Liver (tissue), 9 donors: ENCODE data around the gene FAM124A. TPM values are rescaled to one million over a fixed set of nuclear protein-coding genes. Genes with fewer than 3 reads are reported as not detected.

Experiments used
- DNase-seq: peaks from one replicate; pipeline ENCODE4 v3.0.0-alpha.2; 2017; ENCODE audit warnings: low spot score
- H3K27ac ChIP-seq, 2 donors: one replicate each; pipeline ENCODE4 v1.7.0; 2013; ENCODE audit warnings: inconsistent platforms in 2 of 2, low read length in 2 of 2, control low read depth in 1 of 2, low read depth in 1 of 2, mild to moderate bottlenecking in 1 of 2
- H3K27me3 ChIP-seq, 4 donors: one replicate each; pipeline versions ENCODE4 v1.6.1 to v1.7.0; 2013; ENCODE audit warnings: low read length in 3 of 4, inconsistent platforms in 1 of 4, mild to moderate bottlenecking in 1 of 4, moderate library complexity in 1 of 4; ENCODE audit not compliant: control insufficient read depth in 4 of 4, insufficient read depth in 4 of 4
- H3K36me3 ChIP-seq, 4 donors: one replicate each; pipeline versions ENCODE4 v1.6.1 to v1.7.0; 2013; ENCODE audit warnings: low read length in 3 of 4, mild to moderate bottlenecking in 3 of 4, low read depth in 1 of 4, moderate library complexity in 1 of 4; ENCODE audit not compliant: control insufficient read depth in 4 of 4, insufficient read depth in 3 of 4
- H3K4me1 ChIP-seq, 4 donors: one replicate each; pipeline versions ENCODE4 v1.6.1 to v1.7.0; 2013; ENCODE audit warnings: low read length in 3 of 4, mild to moderate bottlenecking in 3 of 4, moderate library complexity in 1 of 4; ENCODE audit not compliant: control insufficient read depth in 4 of 4, insufficient read depth in 4 of 4
- H3K4me3 ChIP-seq, 3 donors: one replicate each; pipeline versions ENCODE4 v1.6.1 to v1.7.0; 2013; ENCODE audit warnings: low read length in 3 of 3, control low read depth in 1 of 3, low read depth in 1 of 3, mild to moderate bottlenecking in 1 of 3
- H3K9ac ChIP-seq, 2 donors: one replicate each; pipeline ENCODE4 v1.7.0; 2013; ENCODE audit warnings: low read length in 2 of 2, mild to moderate bottlenecking in 2 of 2, moderate library complexity in 2 of 2, control low read depth in 1 of 2, low read depth in 1 of 2
- H3K9me3 ChIP-seq, 4 donors: one replicate each; pipeline versions ENCODE4 v1.6.1 to v1.7.0; 2013; ENCODE audit warnings: low read length in 3 of 4; ENCODE audit not compliant: control insufficient read depth in 4 of 4
- ATF3 ChIP-seq: IDR thresholded peaks from 2 replicates; pipeline ENCODE4 v1.6.1; 2016; ENCODE audit warnings: antibody characterized with exemption
- CTCF ChIP-seq: fragments of 150-350 bp; IDR thresholded peaks from 2 replicates; pipeline ENCODE4 v1.5.1; 2017; ENCODE audit warnings: improper control_type of control experiment, low read depth, low read length; ENCODE audit not compliant: missing input control
- EGR1 ChIP-seq, 2 donors: IDR thresholded peaks; 2 replicates each; pipeline ENCODE4 v1.6.1; 2016 to 2018; ENCODE audit warnings: antibody characterized with exemption in 2 of 2, low read depth in 2 of 2
- FOXA1 ChIP-seq: IDR thresholded peaks from 2 replicates; pipeline ENCODE4 v1.6.1; 2016; ENCODE audit warnings: antibody characterized with exemption
- FOXA2 ChIP-seq: IDR thresholded peaks from 2 replicates; pipeline ENCODE4 v1.6.1; 2016; ENCODE audit warnings: antibody characterized with exemption
- GABPA ChIP-seq, 2 donors: IDR thresholded peaks in 1 of 2; conservative IDR thresholded peaks in 1 of 2; 2 replicates each; pipeline ENCODE4 v1.6.1; 2016; ENCODE audit warnings: antibody characterized with exemption in 2 of 2, mild to moderate bottlenecking in 1 of 2, moderate library complexity in 1 of 2
- HNF4A ChIP-seq, 2 donors: conservative IDR thresholded peaks; 2 replicates each; pipeline ENCODE4 v1.6.1; 2016; ENCODE audit warnings: antibody characterized with exemption in 2 of 2, mild to moderate bottlenecking in 2 of 2
- HNF4G ChIP-seq: IDR thresholded peaks from 2 replicates; pipeline ENCODE4 v1.6.1; 2016; ENCODE audit warnings: antibody characterized with exemption
- JUND ChIP-seq, 2 donors: IDR thresholded peaks; 2 replicates each; pipeline ENCODE4 v1.6.1; 2016; ENCODE audit warnings: antibody characterized with exemption in 2 of 2
- NR2F2 ChIP-seq: IDR thresholded peaks from 2 replicates; pipeline ENCODE4 v1.6.1; 2016; ENCODE audit warnings: antibody characterized with exemption
- RAD21 ChIP-seq, 2 donors: IDR thresholded peaks; 2 replicates each; pipeline ENCODE4 v1.6.1; 2016; ENCODE audit warnings: antibody characterized with exemption in 2 of 2, mild to moderate bottlenecking in 2 of 2
- REST ChIP-seq: IDR thresholded peaks from 2 replicates; pipeline ENCODE4 v1.6.1; 2016; ENCODE audit warnings: antibody characterized with exemption, mild to moderate bottlenecking
- RXRA ChIP-seq, 2 donors: IDR thresholded peaks; 2 replicates each; pipeline ENCODE4 v1.6.1; 2017 to 2018; ENCODE audit warnings: antibody characterized with exemption in 2 of 2, mild to moderate bottlenecking in 1 of 2
- SP1 ChIP-seq: IDR thresholded peaks from 2 replicates; pipeline ENCODE4 v1.6.1; 2018; ENCODE audit warnings: antibody characterized with exemption, mild to moderate bottlenecking
- TAF1 ChIP-seq: conservative IDR thresholded peaks from 2 replicates; pipeline ENCODE4 v1.6.1; 2016; ENCODE audit warnings: antibody characterized with exemption, mild to moderate bottlenecking
- YY1 ChIP-seq: IDR thresholded peaks from 2 replicates; pipeline ENCODE4 v1.6.1; 2016; ENCODE audit warnings: antibody characterized with exemption, mild to moderate bottlenecking
- WGBS: extraction: QIAGEN DNeasy Blood & Tissue Kit; methylation state at CpG from one replicate; pipeline ENCODE4 v1.1.7; 2013; 5-methylcytosine and 5-hydroxymethylcytosine counted together
- polyA plus RNA-seq, 2 donors: library from polyadenylated mRNA; stranded (reverse) in 1 of 2; unstranded in 1 of 2; fragments of 200-250 nt in 1 of 2; fragments of >200 nt in 1 of 2; fragmentation: Nextera tagmentation in 1 of 2; extraction: Ambion mirVana in 1 of 2; gene quantifications; one replicate each; pipeline versions ENCODE4 v1.2.1 to v1.2.3, GENCODE V29; 2013 to 2015
- total RNA-seq, 2 donors: library from RNA; depleted of rRNA; stranded (reverse); fragments of >200 nt; gene quantifications; one replicate each; pipeline ENCODE4 v1.2.3, GENCODE V29; 2014
- TF ChIP-seq, protein P1 (sequence below): IDR thresholded peaks from 2 replicates; pipeline ENCODE4 v1.6.1; 2016; ENCODE audit warnings: antibody characterized with exemption
- TF ChIP-seq, protein P2 (sequence below): IDR thresholded peaks from 2 replicates; pipeline ENCODE4 v1.6.1; 2016; ENCODE audit warnings: antibody characterized with exemption
- donor health status: healthy.
- donor health status: healthy.
- donor health status: healthy.
- donor health status: healthy.
- donor health status: healthy.

FAM124A gene
- total and polyA plus RNA-seq, 4 donors, result 0.33 to 0.92 (median 0.46) TPM

DNA sequence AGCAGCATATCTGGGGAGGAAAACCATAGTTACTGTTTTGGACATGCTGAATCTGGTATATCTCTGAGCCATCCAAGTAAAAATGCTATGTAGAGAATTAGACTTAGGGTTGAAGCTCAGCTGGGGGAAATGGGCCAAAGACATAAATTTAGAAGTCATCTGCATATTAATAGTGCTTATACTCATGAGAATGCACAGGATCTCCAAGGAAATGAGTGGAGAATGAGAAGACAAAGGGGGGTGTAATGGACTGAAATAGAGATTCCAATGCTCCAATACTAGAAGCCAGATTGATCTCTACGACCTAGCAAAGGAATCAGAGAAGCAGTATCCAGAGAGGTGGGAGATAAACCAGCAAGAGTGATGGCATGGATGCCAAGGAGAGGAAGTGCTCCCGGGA is 10.3 kb upstream of the FAM124A start:
- WGBS, result 58% methylated on average over 2 of the region's 2 CpGs
- no peak overlapping the region for H3K27ac ChIP-seq
- no peak overlapping the region for H3K9ac ChIP-seq
- no peaks in the 10 kb centered on the region for H3K4me1 ChIP-seq
- H3K4me3 ChIP-seq, result no peak overlapping the region
- H3K27me3 ChIP-seq, result peaks cover 0 to 14% (median 0%) of the 10 kb centered on the region in 4 donors
- no peak for DNase-seq
- H3K36me3 ChIP-seq, result no peaks in the 10 kb centered on the region
- no peaks in the 10 kb centered on the region for H3K9me3 ChIP-seq
- TF ChIP-seq, protein P1, sequence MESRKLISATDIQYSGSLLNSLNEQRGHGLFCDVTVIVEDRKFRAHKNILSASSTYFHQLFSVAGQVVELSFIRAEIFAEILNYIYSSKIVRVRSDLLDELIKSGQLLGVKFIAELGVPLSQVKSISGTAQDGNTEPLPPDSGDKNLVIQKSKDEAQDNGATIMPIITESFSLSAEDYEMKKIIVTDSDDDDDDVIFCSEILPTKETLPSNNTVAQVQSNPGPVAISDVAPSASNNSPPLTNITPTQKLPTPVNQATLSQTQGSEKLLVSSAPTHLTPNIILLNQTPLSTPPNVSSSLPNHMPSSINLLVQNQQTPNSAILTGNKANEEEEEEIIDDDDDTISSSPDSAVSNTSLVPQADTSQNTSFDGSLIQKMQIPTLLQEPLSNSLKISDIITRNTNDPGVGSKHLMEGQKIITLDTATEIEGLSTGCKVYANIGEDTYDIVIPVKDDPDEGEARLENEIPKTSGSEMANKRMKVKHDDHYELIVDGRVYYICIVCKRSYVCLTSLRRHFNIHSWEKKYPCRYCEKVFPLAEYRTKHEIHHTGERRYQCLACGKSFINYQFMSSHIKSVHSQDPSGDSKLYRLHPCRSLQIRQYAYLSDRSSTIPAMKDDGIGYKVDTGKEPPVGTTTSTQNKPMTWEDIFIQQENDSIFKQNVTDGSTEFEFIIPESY, result no peak
- TF ChIP-seq RXRA (IDR thresholded peaks at IDR 0.05) (no peak), YY1 (no peak), EGR1 (IDR thresholded peaks at IDR 0.05; ENCODE audit: low read depth in 2 of 2) (no peak)
- TF ChIP-seq, protein P2, sequence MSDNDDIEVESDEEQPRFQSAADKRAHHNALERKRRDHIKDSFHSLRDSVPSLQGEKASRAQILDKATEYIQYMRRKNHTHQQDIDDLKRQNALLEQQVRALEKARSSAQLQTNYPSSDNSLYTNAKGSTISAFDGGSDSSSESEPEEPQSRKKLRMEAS, result no peak

- Histone ChIP-seq H3K4me1 (no peaks in the 10 kb centered on the region), H3K4me3 (no peak overlapping the region), H3K27me3 (peaks cover 0 to 14% (median 0%) of the 10 kb centered on the region in 4 donors), H3K9ac (no peak overlapping the region), H3K27ac (no peak overlapping the region), H3K36me3 (no peaks in the 10 kb centered on the region), H3K9me3 (no peaks in the 10 kb centered on the region)
- TF ChIP-seq REST (no peak), HNF4G (no peak), EGR1 (IDR thresholded peaks at IDR 0.05; ENCODE audit: low read depth in 2 of 2) (no peak), ATF3 (no peak), HNF4A (conservative IDR thresholded peaks at IDR 0.05) (no peak), NR2F2 (no peak), RXRA (IDR thresholded peaks at IDR 0.05) (no peak), JUND (IDR thresholded peaks at IDR 0.05) (no peak), TAF1 (no peak), FOXA2 (no peak), YY1 (no peak), SP1 (no peak), CTCF (no peak), FOXA1 (no peak), GABPA (IDR thresholded peaks at IDR 0.05 in 1 of 2, conservative IDR thresholded peaks at IDR 0.05 in 1 of 2) (no peak), RAD21 (IDR thresholded peaks at IDR 0.05) (no peak)
- TF ChIP-seq, protein P2, result no peak
- TF ChIP-seq, protein P1, result no peak
- no peak for DNase-seq
- WGBS, result 70% methylated on average over 2 of the region's 2 CpGs
Measured at GRCh38 chr13:51212758-51213157, 9.4 kb upstream of the FAM124A start.
